Tibial nerve (tissue), 4 donors: ENCODE measurements around the gene DLX1. TPM values are rescaled to one million over a fixed set of nuclear protein-coding genes. Genes with fewer than 3 reads are reported as not detected.

Source experiments
- DNase-seq, 2 donors: peaks; one replicate each; pipeline ENCODE4 v3.0.0-alpha.2; 2019; ENCODE audit warnings: low spot score in 2 of 2
- H3K27ac ChIP-seq, 4 donors: fragments of 200-600 bp; sonication (generic) in 3 of 4; one replicate each; pipeline ENCODE4 v1.5.1; 2017 to 2019; ENCODE audit warnings: mild to moderate bottlenecking in 1 of 4
- H3K27me3 ChIP-seq, 2 donors: fragments of 200-600 bp; sonication (generic) in 1 of 2; one replicate each; pipeline versions ENCODE4 v1.5.1 to v1.6.0; 2017 to 2019
- H3K36me3 ChIP-seq, 3 donors: fragments of 200-600 bp; sonication (generic); one replicate each; pipeline ENCODE4 v1.5.1; 2018 to 2019
- H3K4me1 ChIP-seq, 4 donors: fragments of 200-600 bp; sonication (generic) in 3 of 4; one replicate each; pipeline ENCODE4 v1.5.1; 2017 to 2019
- H3K4me3 ChIP-seq, 4 donors: fragments of 200-600 bp; sonication (generic) in 3 of 4; one replicate each; pipeline ENCODE4 v1.5.1; 2017 to 2019; ENCODE audit warnings: mild to moderate bottlenecking in 1 of 4, moderate library complexity in 1 of 4
- H3K9me3 ChIP-seq, 4 donors: fragments of 200-600 bp; sonication (generic) in 3 of 4; one replicate each; pipeline ENCODE4 v1.5.1; 2017 to 2019
- CTCF ChIP-seq, 5 experiments: fragments of 200-600 bp in 3 of 5; fragments of 450-650 bp in 2 of 5; sonication (generic) in 3 of 5; IDR thresholded peaks; one replicate each; pipeline ENCODE4 v1.5.1; 2016 to 2019; ENCODE audit warnings: antibody characterized with exemption in 5 of 5, mild to moderate bottlenecking in 3 of 5, moderate library complexity in 2 of 5
- EP300 ChIP-seq, 2 donors: sonication (generic); formaldehyde crosslinking; IDR thresholded peaks; one replicate each; pipeline ENCODE4 v1.6.1; 2017; ENCODE audit warnings: antibody characterized with exemption in 2 of 2, mild to moderate bottlenecking in 1 of 2
- POLR2A ChIP-seq, 2 donors: fragments of 450-650 bp; IDR thresholded peaks; one replicate each; pipeline ENCODE4 v1.6.1; 2017; ENCODE audit warnings: antibody characterized with exemption in 2 of 2, mild to moderate bottlenecking in 2 of 2, moderate library complexity in 2 of 2
- WGBS, 2 donors: methylation state at CpG; one replicate each; pipeline ENCODE4 v1.1.5; 2018; 5-methylcytosine and 5-hydroxymethylcytosine counted together
- total RNA-seq, 4 donors: library from RNA; depleted of rRNA; stranded (reverse); fragments of >200 nt; gene quantifications; one replicate each; pipeline ENCODE4 v1.1.0, GENCODE V29; 2016

The DLX1 gene
- total RNA-seq, 4 donors from 2014 or later, result 0.44 TPM; not detected in 3

- TF ChIP-seq EP300 (IDR thresholded peaks at IDR 0.05), result no peak
- TF ChIP-seq POLR2A (IDR thresholded peaks at IDR 0.05), result no peak
- no peak for TF ChIP-seq CTCF (IDR thresholded peaks at IDR 0.05)
- H3K9me3 ChIP-seq, result no peaks in the 10 kb centered on the region
- no peak for DNase-seq
- no peak overlapping the region for H3K4me3 ChIP-seq
- H3K27ac ChIP-seq, result no peak overlapping the region
- H3K27me3 ChIP-seq, result peaks cover 7 to 66% of the 10 kb centered on the region in 2 donors
- 38 to 40% methylated on average over 30 to 35 of the region's 36 CpGs for WGBS, 2 donors
- H3K36me3 ChIP-seq, result peaks cover 0 to 4% (median 0%) of the 10 kb centered on the region in 3 donors
- H3K4me1 ChIP-seq, result peaks cover 0 to 39% (median 22%) of the 10 kb centered on the region in 4 donors
Measured at GRCh38 chr2:172081221-172082022, 3.9 kb upstream of the DLX1 start.

DNA sequence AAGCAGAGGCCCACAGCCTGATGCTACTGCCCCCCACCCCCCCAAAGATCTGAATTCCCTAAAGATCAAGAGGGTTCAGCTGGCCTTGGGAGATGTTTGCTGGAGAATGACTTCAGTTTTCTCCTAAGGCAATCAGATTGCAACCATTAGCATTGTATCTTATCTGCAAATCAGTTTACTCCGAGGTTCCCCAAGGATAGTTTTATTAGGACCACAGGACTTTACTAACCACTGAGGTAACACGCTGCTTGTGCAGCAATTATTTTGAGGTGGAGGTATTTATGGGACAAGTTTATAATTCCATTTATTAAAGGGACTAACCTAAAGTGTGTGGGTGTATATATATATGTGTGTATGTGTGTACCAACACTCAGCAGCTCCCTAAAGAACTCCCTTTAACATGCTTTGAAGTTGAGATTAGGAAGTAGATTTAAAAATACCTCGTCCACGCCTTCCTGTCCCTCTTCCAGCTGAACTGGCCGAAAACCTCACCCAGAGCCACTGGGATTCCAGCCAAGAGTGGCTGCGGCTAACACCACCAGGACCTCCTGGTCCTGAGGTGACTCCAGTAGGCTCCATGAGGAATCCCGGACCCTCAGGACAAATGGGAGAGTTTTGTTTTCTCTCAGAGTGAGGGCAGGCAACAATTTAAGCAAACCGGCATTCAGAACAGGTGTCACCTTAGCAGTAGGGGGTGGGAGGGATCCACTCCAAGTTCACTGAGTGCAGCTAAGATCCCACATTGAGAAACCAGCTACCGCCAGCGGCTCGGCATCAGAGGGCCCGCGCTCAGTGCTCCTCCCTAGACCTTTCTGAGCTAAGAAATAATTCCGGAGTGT, 3.0 kb upstream of the DLX1 start:
- peaks cover 9 to 75% of the 10 kb centered on the region in 2 donors for H3K27me3 ChIP-seq
- no peak for DNase-seq
- H3K9me3 ChIP-seq, result no peaks in the 10 kb centered on the region
- H3K4me1 ChIP-seq, result peaks cover 0 to 48% (median 30%) of the 10 kb centered on the region in 4 donors
- TF ChIP-seq EP300 (IDR thresholded peaks at IDR 0.05) (no peak), POLR2A (IDR thresholded peaks at IDR 0.05) (no peak), CTCF (IDR thresholded peaks at IDR 0.05) (no peak)
- H3K27ac ChIP-seq, result no peak overlapping the region
- no peak overlapping the region for H3K4me3 ChIP-seq
- WGBS, 2 donors, result 42 to 53% methylated on average over 14 of the region's 14 CpGs
- H3K36me3 ChIP-seq, result peaks cover 0 to 4% (median 0%) of the 10 kb centered on the region in 3 donors

DNA sequence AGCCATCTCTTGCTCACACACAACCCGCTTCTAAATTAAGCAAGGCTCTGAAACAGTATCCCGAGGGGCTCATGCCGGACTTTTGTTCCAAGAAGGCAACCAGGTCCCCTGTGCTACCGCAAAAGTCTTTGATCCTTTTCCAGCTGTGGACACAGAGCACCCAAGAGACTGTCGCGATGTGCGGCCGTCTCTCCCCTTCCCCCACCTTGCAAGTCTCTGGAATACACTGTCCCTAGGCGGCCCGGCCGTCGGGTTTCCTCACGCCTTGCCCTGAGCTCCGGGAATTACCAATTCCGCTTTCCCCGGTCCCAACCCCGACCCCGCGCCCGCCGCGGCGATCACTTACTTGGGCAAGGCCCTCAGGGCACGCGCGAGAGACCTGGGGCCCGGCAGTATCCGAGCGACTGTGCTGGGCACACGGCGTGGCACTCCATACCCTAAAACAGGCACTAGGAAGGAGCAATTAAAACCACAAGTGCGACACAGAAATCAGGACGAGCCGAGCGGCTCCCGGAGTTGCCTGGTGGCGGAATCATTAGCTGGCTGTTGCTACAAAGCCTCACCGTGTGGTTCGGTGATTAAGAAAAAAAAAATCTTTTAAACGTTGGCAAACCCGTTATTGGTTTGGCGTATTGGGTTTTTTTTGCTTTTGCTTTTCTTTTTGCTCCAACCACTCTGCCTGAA, 2.2 kb upstream of the DLX1 start:
- Histone ChIP-seq H3K9me3 (no peaks in the 10 kb centered on the region), H3K4me3 (no peak overlapping the region), H3K27ac (no peak overlapping the region), H3K27me3 (peaks cover 14 to 82% of the 10 kb centered on the region in 2 donors), H3K36me3 (peaks cover 0 to 4% (median 0%) of the 10 kb centered on the region in 3 donors), H3K4me1 (peaks cover 0 to 54% (median 30%) of the 10 kb centered on the region in 4 donors)
- TF ChIP-seq CTCF (IDR thresholded peaks at IDR 0.05), result no peak
- no peak for TF ChIP-seq POLR2A (IDR thresholded peaks at IDR 0.05)
- TF ChIP-seq EP300 (IDR thresholded peaks at IDR 0.05), result no peak
- no peak for DNase-seq
- 16 to 20% methylated on average over 32 to 41 of the region's 42 CpGs for WGBS, 2 donors

DNA sequence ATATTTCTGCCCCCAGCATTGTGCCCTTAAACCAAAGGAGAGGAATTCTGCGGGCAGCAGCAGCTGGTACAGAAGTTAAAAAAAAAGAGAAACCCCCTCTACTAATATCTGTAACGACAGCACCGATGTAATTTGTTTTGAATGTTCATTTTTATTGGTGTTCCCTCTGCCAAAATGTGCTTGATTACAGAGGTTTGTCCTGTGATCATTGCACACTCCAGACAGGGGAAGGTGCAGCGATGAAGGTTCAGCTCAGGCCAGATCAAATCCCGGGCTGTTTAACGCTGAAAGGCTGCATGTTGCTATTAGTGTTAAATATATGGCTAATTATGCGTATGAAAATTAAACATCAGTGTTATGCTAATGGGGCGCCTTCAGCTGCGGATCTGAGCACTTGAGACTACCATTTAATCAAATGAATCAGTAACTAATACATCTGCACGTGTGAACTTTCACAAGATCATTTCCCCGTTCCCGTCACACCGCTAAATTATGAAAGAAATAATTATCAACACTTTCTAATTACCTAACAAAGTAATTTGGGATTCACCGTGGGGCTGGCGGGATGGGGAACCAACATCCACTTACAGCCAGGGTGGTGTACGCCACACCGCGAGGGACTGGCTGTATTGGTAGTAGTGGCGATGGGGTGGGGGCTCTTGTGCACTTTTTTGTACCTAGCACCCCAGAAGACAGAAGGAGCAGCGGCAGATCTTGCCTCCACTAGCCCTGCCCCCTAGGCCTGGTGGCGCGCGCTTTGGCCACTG, 1.5 kb upstream of the DLX1 start:
- Histone ChIP-seq H3K4me3 (no peak overlapping the region), H3K27ac (no peak overlapping the region), H3K4me1 (peaks cover 0 to 62% (median 30%) of the 10 kb centered on the region in 4 donors), H3K36me3 (peaks cover 0 to 4% (median 0%) of the 10 kb centered on the region in 3 donors), H3K27me3 (peaks cover 14 to 90% of the 10 kb centered on the region in 2 donors), H3K9me3 (no peaks in the 10 kb centered on the region)
- DNase-seq, result no peak
- WGBS, 2 donors, result 33 to 37% methylated on average over 23 of the region's 23 CpGs
- TF ChIP-seq CTCF (IDR thresholded peaks at IDR 0.05) (no peak), EP300 (IDR thresholded peaks at IDR 0.05) (no peak), POLR2A (IDR thresholded peaks at IDR 0.05) (no peak)
